BLaER1 treated with 17β-estradiol and CSF1 and Interleukin-3, amounts not matched to agents 10 nM and 100 nM (cell line): ENCODE results near the gene CTSW.

Source experiments
- H3K27ac ChIP-seq, 11 experiments: shearing (Covaris generic); formaldehyde crosslinking; 2 replicates each; pipeline ENCODE4 v1.8.1; 2022
- H3K27me3 ChIP-seq, 11 experiments: shearing (Covaris generic); formaldehyde crosslinking; 2 replicates each; pipeline ENCODE4 v1.8.1; 2022
- H3K36me3 ChIP-seq, 11 experiments: shearing (Covaris generic); formaldehyde crosslinking; 2 replicates each; pipeline ENCODE4 v1.8.1; 2022
- H3K4me1 ChIP-seq, 10 experiments: shearing (Covaris generic); formaldehyde crosslinking; 2 replicates each; pipeline ENCODE4 v1.8.1; 2022
- H3K4me2 ChIP-seq, 11 experiments: shearing (Covaris generic); formaldehyde crosslinking; 2 replicates each; pipeline ENCODE4 v1.8.1; 2022
- H3K4me3 ChIP-seq, 10 experiments: shearing (Covaris generic); formaldehyde crosslinking; 2 replicates each; pipeline ENCODE4 v1.8.1; 2022
- H3K9ac ChIP-seq, 11 experiments: shearing (Covaris generic); formaldehyde crosslinking; 2 replicates each; pipeline ENCODE4 v1.8.1; 2022
- H3K9me3 ChIP-seq, 11 experiments: shearing (Covaris generic); formaldehyde crosslinking; replicated peaks in 1 of 11; 2 replicates each; pipeline ENCODE4 v1.8.1; 2022
- H4K20me1 ChIP-seq, 11 experiments: shearing (Covaris generic); formaldehyde crosslinking; 2 replicates each; pipeline ENCODE4 v1.8.1; 2022
- Cebpa-rat ChIP-seq, 11 experiments: shearing (Covaris generic); IDR thresholded peaks; 2 replicates each; pipeline ENCODE4 v1.8.1; 2022

Gene CTSW

DNA sequence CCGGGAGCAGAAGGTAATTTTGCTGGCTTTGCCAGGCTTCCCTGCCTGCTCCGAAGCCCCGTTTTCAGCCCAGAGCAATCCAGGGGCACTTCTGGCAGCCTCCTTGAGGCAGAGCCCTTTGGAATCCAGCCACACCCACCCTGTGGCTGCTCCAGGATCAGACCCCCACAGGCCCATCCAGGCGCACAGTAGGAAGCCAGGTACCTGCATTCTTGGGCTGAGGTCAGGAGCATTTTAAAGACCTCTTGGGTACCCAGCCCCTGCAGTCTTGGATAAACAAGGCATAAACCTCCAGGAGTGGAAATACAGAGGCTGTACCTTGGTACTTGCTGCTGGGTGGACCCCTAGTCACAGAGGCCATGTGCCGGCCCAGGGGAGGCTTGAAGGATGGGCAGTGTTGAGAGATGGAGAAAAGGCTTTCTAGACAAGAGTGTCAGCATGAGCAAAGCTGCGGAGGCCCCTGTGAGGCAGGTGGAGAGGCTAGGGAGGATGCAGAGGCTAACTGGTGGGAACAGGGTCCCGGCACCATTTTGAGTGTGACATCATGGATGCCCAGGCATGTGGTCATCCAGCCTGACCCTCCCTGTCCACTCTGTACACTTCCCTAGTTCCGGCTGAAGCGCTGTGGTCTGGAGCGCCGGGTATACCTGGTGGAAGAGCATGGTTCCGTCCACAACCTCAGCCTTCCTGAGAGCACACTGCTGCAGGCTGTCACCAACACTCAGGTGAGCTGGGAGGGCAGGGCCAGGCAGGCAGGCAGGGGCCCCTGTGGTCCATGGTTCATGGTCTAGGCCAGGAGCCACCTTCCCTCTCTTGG, 15.5 kb upstream of the CTSW start:
- H3K4me3 ChIP-seq: no peak overlapping the region
- peak overlapping the region in 6 of 11 experiments; percentile 4 to 92 (median 18); a peak in 6 of 22 replicates for H3K9ac ChIP-seq
- H3K27ac ChIP-seq: no peak overlapping the region
- H3K9me3 ChIP-seq: no peaks in the 10 kb centered on the region
- H3K36me3 ChIP-seq: peaks cover 57 to 69% (median 65%) of the 10 kb centered on the region in 11 experiments
- H4K20me1 ChIP-seq: peaks cover 0 to 81% (median 68%) of the 10 kb centered on the region in 11 experiments; a peak in 21 of 22 replicates
- TF ChIP-seq Cebpa-rat (IDR thresholded peaks at IDR 0.05): no peak
- H3K4me1 ChIP-seq: peaks cover 20 to 72% (median 31%) of the 10 kb centered on the region in 10 experiments
- peaks cover 0 to 9% (median 4%) of the 10 kb centered on the region in 11 experiments; a peak in 5 of 22 replicates for H3K27me3 ChIP-seq
- H3K4me2 ChIP-seq: no peak overlapping the region

DNA sequence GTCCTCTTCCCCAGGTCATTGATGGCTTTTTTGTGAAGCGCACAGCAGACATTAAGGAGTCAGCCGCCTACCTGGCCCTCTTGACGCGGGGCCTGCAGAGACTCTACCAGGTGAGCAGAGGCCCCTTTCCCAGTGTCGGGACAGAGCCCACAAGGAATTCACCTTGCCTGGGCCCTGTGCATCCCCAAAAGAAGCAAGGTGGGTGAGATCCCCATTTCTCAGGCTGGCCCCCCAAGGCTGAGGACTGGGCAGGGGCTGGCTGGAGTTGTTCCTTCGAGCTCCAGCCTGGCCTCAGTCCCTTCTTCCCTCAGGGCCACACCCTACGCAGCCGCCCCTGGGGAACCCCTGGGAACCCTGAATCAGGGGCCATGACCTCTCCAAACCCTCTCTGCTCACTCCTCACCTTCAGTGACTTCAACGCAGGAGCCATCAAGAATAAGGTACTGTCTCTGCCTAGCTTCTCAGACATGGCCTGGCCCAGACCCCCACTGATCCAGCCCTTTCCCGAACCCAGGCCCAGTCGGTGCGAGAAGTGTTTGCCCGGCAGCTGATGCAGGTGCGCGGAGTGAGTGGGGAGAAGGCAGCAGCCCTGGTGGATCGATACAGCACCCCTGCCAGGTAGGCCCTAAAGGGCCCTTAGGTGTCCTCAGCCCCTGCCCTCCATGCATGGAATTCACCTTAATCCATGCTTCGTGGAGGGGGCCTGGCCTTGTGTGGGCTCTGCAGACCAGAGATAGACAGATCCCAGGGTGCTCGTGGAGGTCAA, 14.7 kb upstream of the CTSW start:
- peaks cover 57 to 69% (median 65%) of the 10 kb centered on the region in 11 experiments for H3K36me3 ChIP-seq
- no peak overlapping the region for H3K4me3 ChIP-seq
- no peak overlapping the region for H3K27ac ChIP-seq
- H3K27me3 ChIP-seq: peaks cover 0 to 14% (median 8%) of the 10 kb centered on the region in 11 experiments; a peak in 6 of 22 replicates
- H3K9me3 ChIP-seq: no peaks in the 10 kb centered on the region
- no peak for TF ChIP-seq Cebpa-rat (IDR thresholded peaks at IDR 0.05)
- H3K4me1 ChIP-seq: peaks cover 24 to 76% (median 35%) of the 10 kb centered on the region in 10 experiments
- no peak overlapping the region for H3K4me2 ChIP-seq
- peak overlapping the region in 3 of 11 experiments; percentile 4 to 92 (median 19); a peak in 2 of 22 replicates for H3K9ac ChIP-seq
- peaks cover 0 to 89% (median 76%) of the 10 kb centered on the region in 11 experiments; a peak in 21 of 22 replicates for H4K20me1 ChIP-seq

DNA sequence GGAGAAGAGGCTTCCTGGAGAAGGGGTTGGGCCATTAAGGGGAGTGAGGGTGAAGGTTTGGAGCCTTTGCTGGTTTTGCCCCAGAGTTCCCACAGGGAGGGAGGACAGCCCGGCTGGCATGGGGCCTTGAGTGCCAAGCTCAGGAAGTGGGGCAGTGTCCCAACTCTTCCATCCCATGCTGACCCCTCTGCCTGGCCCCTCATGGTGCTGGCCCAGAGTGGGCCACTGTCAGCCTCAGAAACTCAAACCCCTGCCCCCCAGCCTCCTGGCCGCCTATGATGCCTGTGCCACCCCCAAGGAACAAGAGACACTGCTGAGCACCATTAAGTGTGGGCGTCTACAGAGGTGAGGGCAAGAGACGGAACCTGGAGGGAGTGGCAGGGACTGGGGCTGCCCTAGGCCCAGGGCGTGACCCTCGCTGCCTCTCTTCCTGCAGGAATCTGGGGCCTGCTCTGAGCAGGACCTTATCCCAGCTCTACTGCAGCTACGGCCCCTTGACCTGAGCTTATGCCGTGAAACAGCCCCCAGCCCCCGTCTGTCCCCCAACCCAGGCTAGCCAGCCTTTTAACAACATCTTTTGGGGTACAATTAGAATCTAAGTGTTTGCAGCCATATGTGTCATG, 14.0 kb upstream of the CTSW start:
- Histone ChIP-seq H3K27me3 (peaks cover 0 to 15% (median 8%) of the 10 kb centered on the region in 11 experiments; a peak in 6 of 22 replicates), H3K27ac (no peak overlapping the region), H4K20me1 (peaks cover 0 to 97% (median 83%) of the 10 kb centered on the region in 11 experiments; a peak in 21 of 22 replicates), H3K36me3 (peaks cover 57 to 69% (median 65%) of the 10 kb centered on the region in 11 experiments), H3K4me1 (peaks cover 30 to 81% (median 42%) of the 10 kb centered on the region in 10 experiments), H3K9me3 (no peaks in the 10 kb centered on the region), H3K4me2 (no peak overlapping the region), H3K4me3 (no peak overlapping the region), H3K9ac (no peak overlapping the region)
- no peak for TF ChIP-seq Cebpa-rat (IDR thresholded peaks at IDR 0.05)

DNA sequence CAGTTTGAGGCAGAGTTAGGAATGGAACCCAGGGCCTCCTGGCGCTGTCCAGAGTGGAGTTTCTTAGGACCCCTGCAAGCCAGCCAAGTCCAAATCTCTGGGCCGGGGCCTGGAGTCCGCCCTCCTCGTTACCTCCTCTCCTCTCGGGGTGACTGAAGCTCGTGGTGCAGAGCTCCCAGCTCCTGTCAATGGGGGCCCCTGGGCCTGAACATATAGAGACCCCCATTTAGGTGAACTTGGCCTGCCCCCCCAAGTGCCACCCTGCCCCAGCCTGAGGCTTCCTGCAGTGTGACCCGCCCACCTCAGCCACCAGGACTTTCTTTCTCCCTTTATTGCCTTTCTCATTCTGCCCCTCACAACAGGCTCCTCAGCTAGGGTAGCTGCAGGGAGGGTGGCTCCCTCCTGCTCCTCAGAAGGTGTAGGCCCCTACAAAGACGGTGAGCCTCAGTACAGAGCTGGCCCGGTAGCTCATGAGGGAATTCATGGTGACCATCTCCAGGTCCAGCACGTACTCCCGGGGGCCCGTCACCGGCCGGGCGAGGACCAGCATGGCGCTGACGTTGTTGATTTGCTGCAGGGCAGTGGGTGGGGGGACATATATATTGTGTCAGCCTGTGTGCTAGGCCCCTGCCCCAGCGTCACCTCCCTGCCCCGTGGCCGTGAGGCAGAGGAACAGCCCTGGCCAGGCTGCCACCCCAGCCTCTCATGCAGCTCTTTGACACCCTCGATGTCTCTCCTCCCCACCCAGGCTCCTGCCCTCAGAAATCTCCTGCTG, 12.9 kb upstream of the CTSW start:
- H3K9me3 ChIP-seq: no peaks in the 10 kb centered on the region
- peaks cover 0 to 97% (median 80%) of the 10 kb centered on the region in 11 experiments; a peak in 21 of 22 replicates for H4K20me1 ChIP-seq
- H3K36me3 ChIP-seq: peaks cover 57 to 68% (median 63%) of the 10 kb centered on the region in 11 experiments
- TF ChIP-seq Cebpa-rat (IDR thresholded peaks at IDR 0.05): no peak
- peak overlapping the region in 3 of 11 experiments; percentile 1 to 23 (median 21); a peak in 2 of 22 replicates for H3K4me2 ChIP-seq
- H3K4me3 ChIP-seq: no peak overlapping the region
- H3K27me3 ChIP-seq: peaks cover 0 to 17% (median 10%) of the 10 kb centered on the region in 11 experiments; a peak in 10 of 22 replicates
- H3K4me1 ChIP-seq: peaks cover 33 to 85% (median 47%) of the 10 kb centered on the region in 10 experiments
- no peak overlapping the region for H3K27ac ChIP-seq
- peak overlapping the region in 1 of 11 experiments; percentile 12; a peak in 1 of 22 replicates for H3K9ac ChIP-seq

DNA sequence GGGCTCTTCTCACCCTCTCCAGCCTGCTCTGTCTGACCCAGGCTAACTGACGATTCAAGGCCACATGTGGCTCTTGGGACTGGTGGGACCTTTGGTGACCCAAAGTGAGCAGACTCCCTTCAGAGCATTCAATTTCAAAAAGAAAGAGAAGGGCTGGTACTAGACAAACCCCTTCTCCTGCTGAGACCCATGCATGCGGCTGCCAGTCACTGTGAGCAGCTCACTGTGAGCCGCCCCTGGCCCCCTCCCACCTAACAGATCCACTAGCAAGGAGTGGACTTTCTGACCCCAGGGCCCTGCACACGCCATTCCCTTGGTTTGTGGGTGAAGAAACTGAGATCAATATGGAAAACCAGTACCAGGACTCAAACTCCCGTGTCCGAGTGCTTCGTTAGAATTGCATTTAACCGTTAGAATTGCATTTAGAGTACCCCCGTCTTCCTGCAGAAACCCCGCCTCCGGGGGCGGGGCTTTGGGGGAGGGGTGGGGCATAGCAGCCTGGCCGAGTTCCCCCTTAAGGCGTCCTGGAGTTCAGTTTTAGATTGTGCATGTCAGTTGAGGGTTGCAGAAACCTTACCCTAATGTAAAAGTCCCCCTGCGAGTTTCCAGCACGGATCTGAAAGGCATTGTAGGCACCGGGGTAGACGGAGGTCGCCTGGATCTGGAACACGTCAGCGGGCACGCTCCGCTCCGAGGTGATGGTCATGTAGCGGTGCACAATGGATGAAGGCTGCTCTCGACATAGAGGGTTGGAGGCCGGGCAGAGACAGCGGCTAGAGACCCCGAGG, 12.2 kb upstream of the CTSW start:
- no peak overlapping the region for H3K4me3 ChIP-seq
- 0 out of 22 replicates have a peak overlapping the region, but pooled peaks of 1 of the 11 experiments have one; percentile 12 for H3K9ac ChIP-seq
- H3K4me2 ChIP-seq: peak overlapping the region in 3 of 11 experiments; percentile 1 to 23 (median 21); a peak in 2 of 22 replicates
- no peak overlapping the region for H3K27ac ChIP-seq
- no peak for TF ChIP-seq Cebpa-rat (IDR thresholded peaks at IDR 0.05)
- peaks cover 49 to 60% (median 55%) of the 10 kb centered on the region in 11 experiments for H3K36me3 ChIP-seq
- H3K27me3 ChIP-seq: peaks cover 0 to 24% (median 17%) of the 10 kb centered on the region in 11 experiments; a peak in 14 of 22 replicates
- peaks cover 0 to 91% (median 74%) of the 10 kb centered on the region in 11 experiments; a peak in 21 of 22 replicates for H4K20me1 ChIP-seq
- peaks cover 31 to 85% (median 45%) of the 10 kb centered on the region in 10 experiments for H3K4me1 ChIP-seq
- H3K9me3 ChIP-seq: no peaks in the 10 kb centered on the region

DNA sequence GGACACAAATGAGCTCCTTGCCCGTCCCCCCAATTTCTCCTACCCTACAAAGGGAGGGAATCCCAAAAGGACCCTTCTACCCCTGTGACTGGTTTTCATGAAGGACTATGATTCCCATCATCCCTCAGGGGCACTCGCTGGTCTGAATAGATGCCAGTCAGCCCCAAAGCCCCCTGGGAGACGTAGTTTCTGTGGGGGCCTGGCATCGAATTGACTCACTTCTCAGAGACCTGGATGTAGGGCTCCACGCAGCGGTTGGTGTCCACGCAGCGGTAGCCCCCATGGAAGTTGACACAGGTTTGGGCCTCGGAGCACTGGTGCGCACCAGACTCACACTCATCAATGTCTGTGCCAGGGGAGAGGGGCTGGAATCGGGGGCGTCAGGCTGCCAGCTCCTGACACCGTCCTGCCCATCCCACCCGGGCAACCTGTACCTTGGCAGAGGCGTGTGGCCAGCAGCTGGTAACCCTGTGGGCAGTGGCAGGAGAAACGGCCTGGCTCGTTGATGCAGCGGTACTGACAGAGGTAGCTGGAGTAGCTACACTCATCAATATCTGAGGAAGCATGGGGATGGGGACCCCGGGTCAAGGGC, 11.5 kb upstream of the CTSW start:
- Histone ChIP-seq H4K20me1 (peaks cover 0 to 84% (median 68%) of the 10 kb centered on the region in 11 experiments; a peak in 21 of 22 replicates), H3K4me2 (peak overlapping the region in 3 of 11 experiments; percentile 81 to 98 (median 92); a peak in 3 of 22 replicates), H3K27ac (no peak overlapping the region), H3K9me3 (no peaks in the 10 kb centered on the region), H3K4me3 (no peak overlapping the region), H3K4me1 (peaks cover 38 to 85% (median 47%) of the 10 kb centered on the region in 10 experiments), H3K9ac (0 out of 22 replicates have a peak overlapping the region, but pooled peaks of 1 of the 11 experiments have one; percentile 1), H3K27me3 (peaks cover 0 to 31% (median 24%) of the 10 kb centered on the region in 11 experiments; a peak in 19 of 22 replicates), H3K36me3 (peaks cover 42 to 53% (median 48%) of the 10 kb centered on the region in 11 experiments)
- TF ChIP-seq Cebpa-rat (IDR thresholded peaks at IDR 0.05): no peak

DNA sequence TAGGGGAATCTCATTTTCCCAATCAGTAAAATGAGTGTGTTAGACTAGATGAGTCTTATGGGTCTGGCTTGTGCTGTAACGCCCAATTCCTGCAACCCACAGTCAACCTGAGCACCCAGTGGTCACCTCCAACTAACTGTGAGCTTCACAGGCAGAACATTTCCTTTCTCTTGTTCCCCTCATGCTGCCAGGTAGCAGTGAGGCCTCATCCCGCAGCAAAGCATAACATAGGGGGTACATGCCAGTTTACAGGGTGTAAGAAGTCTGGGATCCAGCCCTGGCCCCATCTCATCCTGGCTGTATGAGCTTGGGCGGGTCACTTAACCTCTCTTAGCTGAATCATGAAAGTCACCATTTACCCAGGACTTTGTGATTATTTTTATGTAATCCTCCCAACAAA, 10.7 kb upstream of the CTSW start:
- H3K4me1 ChIP-seq: peaks cover 43 to 83% (median 47%) of the 10 kb centered on the region in 10 experiments
- no peak overlapping the region for H3K27ac ChIP-seq
- peak overlapping the region in 10 of 11 experiments; percentile 74 to 98 (median 92); a peak in 13 of 22 replicates for H3K4me2 ChIP-seq
- no peak for TF ChIP-seq Cebpa-rat (IDR thresholded peaks at IDR 0.05)
- H3K27me3 ChIP-seq: peaks cover 0 to 33% (median 26%) of the 10 kb centered on the region in 11 experiments; a peak in 19 of 22 replicates
- H4K20me1 ChIP-seq: peaks cover 0 to 77% (median 63%) of the 10 kb centered on the region in 11 experiments; a peak in 21 of 22 replicates
- H3K9ac ChIP-seq: peak overlapping the region in 3 of 11 experiments; percentile 1 to 24 (median 14); a peak in 2 of 22 replicates
- no peak overlapping the region for H3K4me3 ChIP-seq
- H3K9me3 ChIP-seq: no peaks in the 10 kb centered on the region
- H3K36me3 ChIP-seq: peaks cover 35 to 45% (median 41%) of the 10 kb centered on the region in 11 experiments
